HepG2 (cell line): ENCODE measurements around the gene DCTN3. TPM values are rescaled to one million over a fixed set of nuclear protein-coding genes. Genes with fewer than 3 reads are reported as not detected.

Experiments
- CBX2 ChIP-seq, 2 experiments: fragments of 200-600 bp in 1 of 2; sonication (generic); formaldehyde crosslinking in 1 of 2; IDR thresholded peaks; 2 replicates each; pipeline versions ENCODE4 v1.7.0 to v1.8.1; 2018 to 2022; ENCODE audit warnings: low read depth in 2 of 2, low read length in 1 of 2, mild to moderate bottlenecking in 1 of 2, missing genetic modification reagents in 1 of 2
- NFKB2 ChIP-seq: sonication (generic); formaldehyde crosslinking; IDR thresholded peaks from 2 replicates; pipeline ENCODE4 v1.4.0; 2020; ENCODE audit warnings: missing genetic modification reagents, borderline replicate concordance
- NFKBIZ ChIP-seq: IDR thresholded peaks from 2 replicates; pipeline ENCODE4 v1.6.1; 2018; ENCODE audit warnings: missing genetic modification reagents, missing compliant biosample characterization
- NR2F6 ChIP-seq, 2 experiments: IDR thresholded peaks; 2 replicates each; pipeline ENCODE4 v1.6.1; 2016; ENCODE audit warnings: antibody characterized with exemption in 1 of 2, mild to moderate bottlenecking in 1 of 2
- SIX1 ChIP-seq: sonication (generic); formaldehyde crosslinking; IDR thresholded peaks from 2 replicates; pipeline ENCODE4 v1.4.0; 2020; ENCODE audit warnings: missing genetic modification reagents, borderline replicate concordance
- SOX6 ChIP-seq, 2 experiments: fragments of 450-650 bp in 1 of 2; sonication (generic) in 1 of 2; formaldehyde crosslinking in 1 of 2; IDR thresholded peaks; 2 replicates each; pipeline versions ENCODE4 v1.4.0 to v1.6.1; 2017 to 2020; ENCODE audit warnings: antibody characterized with exemption in 1 of 2, mild to moderate bottlenecking in 1 of 2, missing genetic modification reagents in 1 of 2
- SP1 ChIP-seq, 2 experiments: fragments of 450-650 bp in 1 of 2; sonication (generic) in 1 of 2; formaldehyde crosslinking in 1 of 2; IDR thresholded peaks; 2 replicates each; pipeline versions ENCODE4 v1.4.0 to v1.6.1; 2016 to 2020; ENCODE audit warnings: missing genetic modification reagents in 1 of 2
- THRA ChIP-seq: sonication (generic); formaldehyde crosslinking; IDR thresholded peaks from 2 replicates; pipeline ENCODE4 v1.4.0; 2020; ENCODE audit warnings: missing genetic modification reagents, borderline replicate concordance
- USF2 ChIP-seq, 2 experiments: sonication (generic) in 1 of 2; formaldehyde crosslinking in 1 of 2; IDR thresholded peaks; 2 replicates each; pipeline versions ENCODE4 v1.5.1 to v1.6.1; 2011 to 2020; ENCODE audit warnings: borderline replicate concordance in 1 of 2, low read depth in 1 of 2, low read length in 1 of 2, mild to moderate bottlenecking in 1 of 2, missing genetic modification reagents in 1 of 2, moderate library complexity in 1 of 2
- ZFP37 ChIP-seq: sonication (generic); formaldehyde crosslinking; IDR thresholded peaks from 2 replicates; pipeline ENCODE4 v1.4.0; 2020; ENCODE audit warnings: missing genetic modification reagents, borderline replicate concordance
- ZMAT3 ChIP-seq: sonication (generic); formaldehyde crosslinking; conservative IDR thresholded peaks from 2 replicates; pipeline ENCODE4 v1.7.0; 2021; ENCODE audit warnings: missing genetic modification reagents
- ZNF235 ChIP-seq: sonication (generic); formaldehyde crosslinking; IDR thresholded peaks from 2 replicates; pipeline ENCODE4 v1.8.1; 2023; ENCODE audit warnings: mild to moderate bottlenecking, missing genetic modification reagents, borderline replicate concordance
- ZNF430 ChIP-seq: sonication (generic); formaldehyde crosslinking; IDR thresholded peaks from 2 replicates; pipeline ENCODE4 v1.9.0; 2021; ENCODE audit warnings: mild to moderate bottlenecking, missing genetic modification reagents
- polyA plus RNA-seq, 8 experiments: library from polyadenylated mRNA; depleted of rRNA in 3 of 8; stranded (reverse) in 7 of 8; unstranded in 1 of 8; fragments of >200 nt; fragmentation: Illumina TruSeq in 4 of 8; extraction: Trizol in 4 of 8; gene quantifications; 2 replicates each; pipeline versions ENCODE4 v1.2.1 to v1.2.3, GENCODE V29; 2011 to 2016; ENCODE audit warnings: low read depth in 4 of 8, missing spikeins in 1 of 8, mixed read lengths in 1 of 8; ENCODE audit not compliant: insufficient read depth in 1 of 8
- total RNA-seq, 5 experiments: library from RNA; depleted of rRNA; stranded (reverse); fragments of >200 nt; fragmentation: Illumina TruSeq; extraction: Trizol; gene quantifications; 2 replicates each; pipeline ENCODE4 v1.2.3, GENCODE V29; 2016; ENCODE audit warnings: low read depth in 1 of 5
- TF ChIP-seq, protein P1 (sequence below): sonication (generic); formaldehyde crosslinking; IDR thresholded peaks from 2 replicates; pipeline ENCODE4 v1.4.0; 2020; ENCODE audit warnings: mild to moderate bottlenecking, missing genetic modification reagents

Gene DCTN3
- total and polyA plus RNA-seq, 2 of the 13 experiments (the other 11 are each of a cell fraction or from before 2014, with no cell fraction given): 27.4 to 34.5 TPM

DNA sequence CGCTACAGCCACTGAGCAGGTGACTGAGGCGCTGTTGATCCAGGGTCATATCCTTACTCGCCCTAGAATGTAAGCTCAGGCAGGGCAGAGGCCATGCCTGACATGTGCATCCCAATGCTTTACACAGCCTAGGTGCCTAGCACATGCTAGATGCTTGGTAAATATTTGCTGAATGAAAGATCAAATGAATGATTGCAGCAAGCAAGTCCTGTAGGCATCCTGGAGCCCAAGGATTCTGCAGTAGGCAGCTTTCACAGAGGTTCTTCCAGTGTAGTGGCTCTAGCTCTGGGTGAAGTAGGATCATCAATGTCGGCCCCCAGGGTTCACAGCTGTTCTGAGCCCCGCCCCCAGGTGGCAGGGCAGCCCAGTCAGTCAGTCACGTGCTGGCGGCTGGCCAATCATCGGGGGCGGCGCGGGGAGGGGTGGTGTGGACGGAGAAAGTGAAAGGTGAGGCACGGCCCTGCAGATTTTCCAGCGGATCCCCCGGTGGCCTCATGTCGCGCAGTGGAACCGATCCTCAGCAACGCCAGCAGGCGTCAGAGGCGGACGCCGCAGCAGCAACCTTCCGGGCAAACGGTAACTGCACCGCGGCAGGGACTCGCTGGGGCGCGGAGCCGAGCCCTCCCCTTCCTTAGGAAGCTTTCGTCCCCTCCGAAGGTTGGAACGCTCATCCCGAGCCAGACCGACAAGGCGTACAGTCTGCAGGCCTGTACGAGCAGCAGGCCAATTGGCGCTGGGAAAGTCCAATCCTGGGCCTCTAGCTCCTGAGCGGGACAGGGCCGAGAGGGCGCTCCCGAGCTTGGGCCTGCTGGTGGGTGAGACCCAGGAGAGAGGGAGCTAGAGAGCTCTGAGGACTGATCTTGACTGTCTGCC, 26.2 kb upstream of the DCTN3 start, which contains the start of gene GALT (continued):
- peak; percentile 20; the same call in 1 of the 2 replicates for TF ChIP-seq NFKBIZ (CRISPR knock-in tag)
- no peak for TF ChIP-seq ZFP37
- TF ChIP-seq SP1 (IDR thresholded peaks at IDR 0.05): no peak
- TF ChIP-seq SP1 (CRISPR knock-in tag; IDR thresholded peaks at IDR 0.05): peak; percentile 62
- TF ChIP-seq, protein P1, sequence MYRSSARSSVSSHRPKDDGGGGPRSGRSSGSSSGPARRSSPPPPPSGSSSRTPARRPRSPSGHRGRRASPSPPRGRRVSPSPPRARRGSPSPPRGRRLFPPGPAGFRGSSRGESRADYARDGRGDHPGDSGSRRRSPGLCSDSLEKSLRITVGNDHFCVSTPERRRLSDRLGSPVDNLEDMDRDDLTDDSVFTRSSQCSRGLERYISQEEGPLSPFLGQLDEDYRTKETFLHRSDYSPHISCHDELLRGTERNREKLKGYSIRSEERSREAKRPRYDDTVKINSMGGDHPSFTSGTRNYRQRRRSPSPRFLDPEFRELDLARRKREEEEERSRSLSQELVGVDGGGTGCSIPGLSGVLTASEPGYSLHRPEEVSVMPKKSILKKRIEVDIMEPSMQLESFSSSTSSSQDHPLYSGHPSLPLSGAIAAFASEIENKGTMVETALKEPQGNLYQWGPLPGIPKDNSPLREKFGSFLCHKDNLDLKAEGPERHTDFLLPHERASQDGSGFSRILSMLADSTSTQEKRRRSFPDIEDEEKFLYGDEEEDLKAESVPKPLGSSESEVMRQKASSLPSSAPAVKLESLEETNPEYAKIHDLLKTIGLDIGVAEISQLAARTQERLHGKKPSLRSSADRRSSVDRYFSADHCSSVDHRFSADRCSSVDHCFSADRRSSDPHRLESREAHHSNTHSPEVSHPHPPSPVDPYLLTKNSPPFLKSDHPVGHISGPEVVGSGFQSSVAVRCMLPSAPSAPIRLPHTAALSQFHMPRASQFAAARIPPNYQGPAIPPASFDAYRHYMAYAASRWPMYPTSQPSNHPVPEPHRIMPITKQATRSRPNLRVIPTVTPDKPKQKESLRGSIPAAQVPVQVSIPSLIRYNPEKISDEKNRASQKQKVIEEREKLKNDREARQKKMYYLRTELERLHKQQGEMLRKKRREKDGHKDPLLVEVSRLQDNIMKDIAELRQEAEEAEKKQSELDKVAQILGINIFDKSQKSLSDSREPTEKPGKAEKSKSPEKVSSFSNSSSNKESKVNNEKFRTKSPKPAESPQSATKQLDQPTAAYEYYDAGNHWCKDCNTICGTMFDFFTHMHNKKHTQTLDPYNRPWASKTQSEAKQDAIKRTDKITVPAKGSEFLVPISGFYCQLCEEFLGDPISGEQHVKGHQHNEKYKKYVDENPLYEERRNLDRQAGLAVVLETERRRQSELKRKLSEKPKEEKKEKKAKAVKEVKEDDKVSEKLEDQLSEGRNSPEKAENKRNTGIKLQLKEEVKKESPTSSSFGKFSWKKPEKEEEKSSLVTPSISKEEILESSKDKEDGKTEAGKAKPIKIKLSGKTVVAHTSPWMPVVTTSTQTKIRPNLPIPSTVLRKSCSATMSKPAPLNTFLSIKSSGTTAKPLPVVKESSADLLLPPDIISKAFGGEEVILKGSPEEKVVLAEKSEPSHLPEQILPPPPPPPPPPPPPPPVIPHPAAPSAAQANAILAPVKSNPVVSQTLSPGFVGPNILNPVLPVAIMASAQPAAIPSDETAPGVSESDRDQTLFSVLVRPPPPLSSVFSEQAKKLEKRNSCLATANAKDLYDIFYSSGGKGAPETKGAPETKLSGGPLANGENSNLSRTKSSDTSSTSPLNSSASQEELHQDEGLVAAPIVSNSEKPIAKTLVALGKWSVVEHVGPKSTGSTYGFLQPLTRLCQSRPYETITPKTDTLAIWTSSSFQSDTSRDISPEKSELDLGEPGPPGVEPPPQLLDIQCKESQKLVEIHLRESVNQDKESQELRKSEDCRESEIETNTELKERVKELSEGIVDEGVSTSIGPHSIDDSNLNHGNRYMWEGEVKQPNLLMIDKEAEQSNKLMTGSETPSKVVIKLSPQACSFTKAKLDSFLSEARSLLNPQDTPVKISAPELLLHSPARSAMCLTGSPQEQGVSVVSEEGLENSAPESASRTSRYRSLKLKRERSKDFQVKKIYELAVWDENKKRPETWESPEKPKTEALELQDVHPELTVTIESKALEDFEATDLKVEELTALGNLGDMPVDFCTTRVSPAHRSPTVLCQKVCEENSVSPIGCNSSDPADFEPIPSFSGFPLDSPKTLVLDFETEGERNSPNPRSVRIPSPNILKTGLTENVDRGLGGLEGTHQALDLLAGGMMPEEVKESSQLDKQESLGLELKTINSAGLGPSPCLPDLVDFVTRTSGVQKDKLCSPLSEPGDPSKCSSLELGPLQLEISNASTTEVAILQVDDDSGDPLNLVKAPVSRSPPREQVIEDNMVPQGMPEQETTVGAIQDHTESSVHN (CRISPR knock-in tag): peak; percentile 53; the same call in 1 of the 2 replicates
- TF ChIP-seq ZMAT3: no peak; the same call in 1 of the 2 replicates
- TF ChIP-seq THRA (CRISPR knock-in tag): peak; percentile 12
- TF ChIP-seq CBX2 (IDR thresholded peaks at IDR 0.05; ENCODE audit: low read depth, low read length): no peak
- TF ChIP-seq CBX2 (CRISPR knock-in tag; IDR thresholded peaks at IDR 0.05; ENCODE audit: low read depth): no peak
- no peak for TF ChIP-seq SOX6 (IDR thresholded peaks at IDR 0.05)
- peak; percentile 66 for TF ChIP-seq SOX6 (CRISPR knock-in tag; IDR thresholded peaks at IDR 0.05)
- TF ChIP-seq ZNF430 (CRISPR knock-in tag): peak; percentile 33; the same call in 1 of the 2 replicates
- no peak for TF ChIP-seq SIX1
- no peak; the same call in 1 of the 2 replicates for TF ChIP-seq NFKB2
- peak; percentile 92 for TF ChIP-seq USF2 (IDR thresholded peaks at IDR 0.05; ENCODE audit: low read depth, low read length)
- peak; percentile 100; the same call in 1 of the 2 replicates for TF ChIP-seq USF2 (CRISPR knock-in tag; IDR thresholded peaks at IDR 0.05; ENCODE audit: borderline replicate concordance)
- TF ChIP-seq ZNF235 (CRISPR knock-in tag): peak; percentile 34; the same call in 1 of the 2 replicates
- peak; percentile 40; the same call in 1 of the 2 replicates for TF ChIP-seq NR2F6 (IDR thresholded peaks at IDR 0.05)
- TF ChIP-seq NR2F6 (CRISPR knock-in tag; IDR thresholded peaks at IDR 0.05): peak; percentile 51
